ENCODE measurements around the gene LRP1B.

The LRP1B gene

DNA sequence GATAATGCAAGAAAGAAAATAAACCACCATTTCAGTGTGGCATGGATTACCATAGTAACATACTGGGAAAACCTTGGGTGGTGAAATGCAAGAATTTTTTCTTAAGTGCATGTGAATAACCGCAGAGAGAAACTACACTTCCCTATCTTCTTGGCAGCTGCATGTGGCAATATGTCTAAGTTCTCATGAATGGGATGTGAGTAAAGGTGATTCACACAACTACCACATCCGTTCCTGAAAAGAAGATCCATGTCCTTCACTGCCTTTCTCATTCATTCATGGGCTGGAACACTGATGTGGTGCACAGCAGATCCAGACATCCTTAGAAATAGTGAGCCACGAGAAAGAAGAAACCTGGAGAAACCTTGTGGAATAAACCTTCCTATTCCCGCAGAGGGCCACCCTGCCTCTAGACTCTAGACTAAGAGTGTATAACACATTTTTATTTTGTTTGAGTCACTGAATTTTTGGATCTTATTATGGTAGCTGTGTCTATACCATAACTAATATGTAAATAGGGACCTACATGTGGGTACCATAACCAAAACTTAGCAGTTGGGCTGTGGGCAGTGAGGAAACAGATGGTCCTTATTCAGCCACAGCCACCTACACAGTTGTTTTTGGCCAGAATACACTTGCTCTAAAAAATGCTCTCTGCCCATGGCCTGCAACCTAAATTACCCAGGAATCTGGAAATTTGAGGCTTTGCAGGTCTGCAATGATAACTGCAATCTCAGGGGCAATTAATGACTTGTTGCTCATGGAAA lies 573.3 kb downstream of the LRP1B start:
- no peak for TF ChIP-seq GATA3 (IDR thresholded peaks at IDR 0.05; ENCODE audit: low read depth, low read length)
- TF ChIP-seq GATA2 (IDR thresholded peaks at IDR 0.05; ENCODE audit: low read depth, low read length) = no peak

GRCh38 chr2:141555876-141556470 lies 574.8 kb downstream of the LRP1B start:
- no peak for TF ChIP-seq GATA3 (IDR thresholded peaks at IDR 0.05; ENCODE audit: low read depth, low read length)

- no peak for TF ChIP-seq GATA3 (IDR thresholded peaks at IDR 0.05; ENCODE audit: low read depth, low read length)
- no peak for TF ChIP-seq GATA2 (IDR thresholded peaks at IDR 0.05; ENCODE audit: low read depth, low read length)
These were observed 576.0 kb downstream of the LRP1B start for GRCh38 chr2:141554810-141555209.

DNA sequence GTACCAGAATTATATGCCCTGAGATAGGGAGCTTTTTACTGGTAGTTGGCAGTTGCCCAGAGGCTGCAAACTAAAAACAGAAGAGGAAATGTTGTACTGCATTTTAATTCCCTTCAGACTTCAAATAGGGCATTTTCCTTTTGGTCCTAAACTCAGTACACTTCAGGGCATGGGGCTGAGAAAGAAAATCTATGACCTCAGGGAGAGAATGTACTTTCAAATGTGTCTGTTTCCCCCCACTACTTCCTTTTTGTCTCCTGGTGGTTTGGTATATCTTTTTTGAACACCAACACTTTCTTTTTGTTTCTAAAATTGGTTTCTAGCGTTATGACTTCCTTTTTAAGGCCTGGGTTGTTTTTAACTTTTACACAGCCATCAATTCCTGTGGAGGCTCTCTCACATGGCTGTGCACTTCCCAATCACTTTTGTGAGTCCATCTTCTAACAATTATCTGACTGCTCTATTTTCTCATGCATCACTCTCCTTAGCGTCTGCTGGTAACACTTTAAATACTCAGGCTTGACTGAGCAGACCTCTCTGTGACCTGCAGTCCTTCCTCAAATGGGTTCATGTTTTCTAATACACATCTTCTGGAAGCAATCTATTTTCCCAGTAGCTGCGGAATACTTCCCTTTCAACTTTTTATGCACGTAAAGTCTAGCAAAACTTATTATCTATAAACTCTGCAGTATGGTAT lies 596.0 kb downstream of the LRP1B start:
- TF ChIP-seq GATA3 (IDR thresholded peaks at IDR 0.05; ENCODE audit: low read depth, low read length) = no peak
- TF ChIP-seq GATA2 (IDR thresholded peaks at IDR 0.05; ENCODE audit: low read depth, low read length) = no peak

DNA sequence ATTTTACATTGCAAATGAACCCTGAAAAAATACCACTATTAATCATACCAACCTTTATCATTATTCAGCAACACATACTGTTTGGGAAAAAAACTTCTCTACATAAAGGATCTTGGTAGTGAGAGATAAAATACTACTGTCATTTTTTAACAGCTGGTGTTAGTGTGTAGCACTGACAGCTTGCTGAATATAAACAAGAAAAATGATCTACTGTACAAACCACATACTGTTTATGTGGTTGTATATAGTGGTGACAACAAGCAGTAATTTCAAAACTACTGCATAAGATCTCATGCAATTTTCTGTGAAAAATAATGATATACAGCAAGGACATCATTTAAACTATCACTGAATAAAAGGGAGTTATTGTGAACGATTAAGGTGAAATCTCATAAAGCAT lies 601.2 kb downstream of the LRP1B start:
- TF ChIP-seq GATA2 (IDR thresholded peaks at IDR 0.05; ENCODE audit: low read depth, low read length) (no peak), GATA3 (IDR thresholded peaks at IDR 0.05; ENCODE audit: low read depth, low read length) (no peak)

DNA sequence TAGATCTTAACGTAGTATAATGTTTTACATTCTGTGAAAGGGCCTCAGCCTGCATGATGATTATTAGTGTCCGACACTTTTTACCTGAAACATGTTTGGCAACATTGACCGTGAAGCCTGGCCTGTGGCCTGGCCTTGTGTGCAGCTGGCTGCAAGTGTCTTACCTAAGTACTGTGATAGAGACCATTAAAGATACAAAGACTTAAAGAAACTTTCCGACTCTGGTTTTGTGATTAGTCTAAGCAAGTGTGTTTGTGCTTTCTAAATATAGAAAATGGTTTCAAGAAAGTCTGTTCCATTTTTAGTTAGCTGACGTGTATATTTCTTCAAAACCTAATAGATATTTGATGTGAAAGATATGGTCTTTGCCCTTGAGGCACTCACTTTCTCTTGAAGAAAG lies 601.8 kb downstream of the LRP1B start:
- TF ChIP-seq GATA2 (IDR thresholded peaks at IDR 0.05; ENCODE audit: low read depth, low read length) (no peak), GATA3 (IDR thresholded peaks at IDR 0.05; ENCODE audit: low read depth, low read length) (no peak)

- no peak for TF ChIP-seq GATA3 (IDR thresholded peaks at IDR 0.05; ENCODE audit: low read depth, low read length)
- no peak for TF ChIP-seq GATA2 (IDR thresholded peaks at IDR 0.05; ENCODE audit: low read depth, low read length)
These were observed 604.1 kb downstream of the LRP1B start for GRCh38 chr2:141526760-141527159.

GRCh38 chr2:141524777-141525176 lies 606.0 kb downstream of the LRP1B start:
- TF ChIP-seq GATA2 (IDR thresholded peaks at IDR 0.05; ENCODE audit: low read depth, low read length) (no peak), GATA3 (IDR thresholded peaks at IDR 0.05; ENCODE audit: low read depth, low read length) (no peak)

DNA sequence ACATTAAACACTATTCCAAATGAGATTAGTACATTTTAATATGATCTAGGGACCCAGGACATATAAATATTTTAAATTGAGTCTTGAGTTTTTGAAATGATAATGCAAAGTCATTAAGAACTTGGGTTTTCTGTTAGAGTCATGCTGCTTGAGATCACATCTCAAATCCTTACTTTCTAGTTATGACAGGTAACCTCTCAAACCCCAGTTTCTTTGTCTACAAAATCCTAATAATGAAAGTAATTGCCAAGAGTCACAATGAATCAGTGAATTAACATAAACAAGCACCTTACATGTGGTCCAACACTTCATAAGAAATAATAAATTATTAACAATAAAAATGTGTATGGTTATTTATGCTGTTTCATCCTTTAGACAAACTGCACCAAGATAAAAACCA lies 607.6 kb downstream of the LRP1B start:
- TF ChIP-seq GATA3 (IDR thresholded peaks at IDR 0.05; ENCODE audit: low read depth, low read length) (no peak), GATA2 (IDR thresholded peaks at IDR 0.05; ENCODE audit: low read depth, low read length) (no peak)

DNA sequence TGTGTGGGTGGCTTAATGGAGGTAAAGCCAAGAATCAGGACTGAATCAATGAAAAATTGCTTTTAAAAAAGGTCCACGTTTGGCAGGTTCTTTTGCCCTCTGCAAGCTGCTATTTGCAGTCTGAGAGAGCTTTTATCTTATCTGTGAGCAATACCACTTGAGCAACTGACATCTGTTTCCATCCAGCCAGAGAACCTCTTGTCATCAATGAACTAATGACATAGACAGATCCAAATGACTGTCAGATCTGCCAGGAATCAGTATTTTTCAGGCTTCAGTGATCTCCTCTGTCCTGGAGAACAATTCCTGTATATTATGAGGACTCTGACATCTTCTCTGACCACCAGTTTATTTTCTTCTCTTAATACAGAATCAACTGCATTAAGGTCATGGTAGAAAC lies 608.1 kb downstream of the LRP1B start:
- TF ChIP-seq GATA2 (IDR thresholded peaks at IDR 0.05; ENCODE audit: low read depth, low read length) (no peak), GATA3 (IDR thresholded peaks at IDR 0.05; ENCODE audit: low read depth, low read length) (no peak)

DNA sequence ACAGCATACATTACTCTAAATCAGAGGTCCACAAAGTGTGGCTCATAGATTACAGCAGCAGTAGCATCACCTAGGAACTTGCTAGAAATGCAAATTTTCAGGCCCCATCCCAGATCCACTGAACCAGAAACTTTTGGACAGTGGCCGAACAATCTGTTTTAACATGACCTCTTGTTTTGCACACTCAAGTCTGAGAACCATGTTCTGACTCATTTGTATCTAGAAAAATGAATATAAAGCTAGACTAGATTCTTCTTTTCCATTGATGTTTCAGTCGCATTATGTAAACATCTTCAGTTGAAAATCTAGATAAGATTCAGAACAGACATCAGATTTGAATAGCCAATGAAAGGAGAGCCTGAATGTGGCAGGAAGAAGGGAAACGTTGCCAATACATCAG lies 608.8 kb downstream of the LRP1B start:
- no peak for TF ChIP-seq GATA2 (IDR thresholded peaks at IDR 0.05; ENCODE audit: low read depth, low read length)
- TF ChIP-seq GATA3 (IDR thresholded peaks at IDR 0.05; ENCODE audit: low read depth, low read length) = no peak

DNA sequence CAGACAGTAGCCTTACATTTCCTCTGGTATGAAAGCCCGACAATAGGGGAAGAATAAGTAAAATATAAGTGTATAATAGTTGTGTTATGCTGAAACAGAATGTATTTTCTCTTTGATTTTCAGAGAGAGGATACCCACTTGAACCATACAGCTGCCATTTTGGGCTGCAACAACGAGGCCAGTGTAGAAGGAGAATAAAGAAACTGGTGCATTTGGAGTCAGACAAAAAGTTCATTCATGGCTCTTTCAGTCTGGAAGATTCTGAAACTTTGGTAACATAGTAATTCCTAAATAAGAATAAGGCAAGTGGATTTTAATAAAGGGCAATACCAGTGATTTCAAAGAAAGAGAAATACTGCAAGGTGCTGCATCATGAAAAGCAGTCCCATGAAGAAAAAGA lies 610.9 kb downstream of the LRP1B start:
- TF ChIP-seq GATA3 (IDR thresholded peaks at IDR 0.05; ENCODE audit: low read depth, low read length) (no peak), GATA2 (IDR thresholded peaks at IDR 0.05; ENCODE audit: low read depth, low read length) (no peak)

DNA sequence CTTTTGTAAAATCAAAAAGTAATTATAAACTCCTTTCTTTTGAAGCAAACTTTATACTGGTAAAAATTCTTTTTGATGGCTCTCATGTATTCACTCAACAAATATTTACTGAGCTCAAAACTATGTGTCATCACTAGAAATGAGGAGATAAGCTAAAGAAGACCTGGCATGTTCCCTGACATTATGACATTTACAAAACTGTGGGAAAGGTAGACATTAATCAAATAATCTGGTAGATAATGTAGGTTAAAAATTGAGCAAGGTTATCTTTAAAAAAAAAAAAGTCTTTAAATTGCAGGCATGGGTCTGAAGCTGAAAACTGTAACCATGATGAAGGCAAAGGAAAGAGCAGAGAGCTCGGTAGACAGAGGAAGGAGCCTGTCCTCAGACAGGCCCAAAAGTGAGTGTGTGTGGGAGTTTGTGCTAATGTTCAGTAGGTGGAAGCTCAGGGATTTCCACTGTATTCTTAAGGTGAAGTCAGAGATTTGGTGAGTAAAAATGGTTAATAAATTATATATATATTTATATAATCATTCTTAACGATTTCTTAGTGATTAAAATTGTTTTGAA lies 612.9 kb downstream of the LRP1B start:
- TF ChIP-seq GATA2 (IDR thresholded peaks at IDR 0.05; ENCODE audit: low read depth, low read length) (no peak), GATA3 (IDR thresholded peaks at IDR 0.05; ENCODE audit: low read depth, low read length) (no peak)

- TF ChIP-seq GATA3 (IDR thresholded peaks at IDR 0.05; ENCODE audit: low read depth, low read length) (no peak), GATA2 (IDR thresholded peaks at IDR 0.05; ENCODE audit: low read depth, low read length) (no peak)
These were observed 613.5 kb downstream of the LRP1B start for GRCh38 chr2:141517180-141517851.
